IMR-90 (cell line): ENCODE results near the gene DIAPH2. TPM values are rescaled to one million over a fixed set of nuclear protein-coding genes. Genes with fewer than 3 reads are reported as not detected.

Experiments used
- ATAC-seq: fragments of 200-7000 bp; cut with Tn5 transposase; 2 replicates; pipeline ENCODE4 v1.9.1; 2020; ENCODE audit warnings: low read depth, mild to moderate bottlenecking, moderate library complexity
- BruUV-seq: library from RNA; stranded (reverse); fragments of 400-500 nt; replicated peaks from 2 replicates; lab custom pipeline; 2021; lab: Mats Ljungman, UMichigan
- CTCF ChIA-PET: fragments of 300-600 bp; formaldehyde crosslinking; extraction: SDS; loops from one replicate; lab custom pipeline; 2021; ENCODE audit warnings: antibody characterized with exemption; lab: Yijun Ruan, JAX
- POLR2A ChIA-PET: fragments of 300-600 bp; sonication (Branson Sonifier 250); formaldehyde crosslinking; loops from one replicate; lab custom pipeline; 2022; ENCODE audit warnings: antibody characterized with exemption; ENCODE audit not compliant: unreplicated experiment; lab: Charles Lee
- DNase-seq: peaks from one replicate; pipeline ENCODE4 v3.0.0; 2013
- H2AFZ ChIP-seq: replicated peaks from 2 replicates; pipeline ENCODE3; 2013; ENCODE audit warnings: low read length, mild to moderate bottlenecking; ENCODE audit not compliant: poor library complexity
- H2AK5ac ChIP-seq: 2 replicates; pipeline ENCODE4 v1.6.1; 2013; ENCODE audit warnings: low read depth, low read length, inconsistent platforms
- H2AK9ac ChIP-seq: replicated peaks from 2 replicates; pipeline ENCODE3; 2013; ENCODE audit warnings: mild to moderate bottlenecking, low read depth, low read length, moderate library complexity; ENCODE audit not compliant: poor library complexity
- H2BK120ac ChIP-seq: 2 replicates; pipeline ENCODE4 v1.6.1; 2013; ENCODE audit warnings: low read depth, low read length, inconsistent platforms
- H2BK15ac ChIP-seq: 3 replicates; pipeline ENCODE4 v1.6.1; 2013; ENCODE audit warnings: low read depth, low read length, inconsistent platforms
- H2BK20ac ChIP-seq: 2 replicates; pipeline ENCODE4 v1.6.1; 2013; ENCODE audit warnings: low read depth, mild to moderate bottlenecking, inconsistent platforms, low read length, moderate library complexity
- H2BK5ac ChIP-seq: 2 replicates; pipeline ENCODE4 v1.6.1; 2013; ENCODE audit warnings: mild to moderate bottlenecking, low read depth, low read length, inconsistent platforms; ENCODE audit not compliant: poor library complexity, severe bottlenecking
- H3K14ac ChIP-seq: replicated peaks from 2 replicates; pipeline ENCODE4 v1.6.1; 2013; ENCODE audit warnings: low read depth, low read length, inconsistent platforms
- H3K18ac ChIP-seq: 2 replicates; pipeline ENCODE4 v1.6.1; 2013; ENCODE audit warnings: low read depth, low read length, control low read depth
- H3K23ac ChIP-seq: 2 replicates; pipeline ENCODE4 v1.6.1; 2013; ENCODE audit warnings: low read depth, low read length, inconsistent platforms
- H3K27ac ChIP-seq: 2 replicates; pipeline ENCODE4 v1.5.1; 2013; ENCODE audit warnings: mild to moderate bottlenecking, control low read depth, low read length; ENCODE audit not compliant: insufficient read depth
- H3K27me3 ChIP-seq: 2 replicates; pipeline ENCODE4 v1.6.1; 2013; ENCODE audit warnings: low read length; ENCODE audit not compliant: control insufficient read depth, insufficient read depth
- H3K36me3 ChIP-seq: 2 replicates; pipeline ENCODE4 v1.6.1; 2013; ENCODE audit warnings: low read length, mixed read lengths; ENCODE audit not compliant: control insufficient read depth, insufficient read depth
- H3K4ac ChIP-seq: 2 replicates; pipeline ENCODE4 v1.6.1; 2013; ENCODE audit warnings: low read depth, low read length, inconsistent platforms
- H3K4me1 ChIP-seq: 2 replicates; pipeline ENCODE4 v1.6.1; 2013; ENCODE audit warnings: low read length, mixed read lengths; ENCODE audit not compliant: control insufficient read depth, insufficient read depth
- H3K4me2 ChIP-seq: 2 replicates; pipeline ENCODE4 v1.6.1; 2013; ENCODE audit warnings: low read depth, mild to moderate bottlenecking, control low read depth, low read length, moderate library complexity
- H3K4me3 ChIP-seq: 2 replicates; pipeline ENCODE4 v1.5.1; 2013; ENCODE audit warnings: low read depth, mild to moderate bottlenecking, control low read depth, low read length, moderate library complexity; ENCODE audit not compliant: insufficient read depth
- H3K56ac ChIP-seq: 2 replicates; pipeline ENCODE4 v1.6.1; 2013; ENCODE audit warnings: low read length, inconsistent platforms; ENCODE audit not compliant: insufficient read depth; ENCODE audit errors: extremely low read depth
- H3K79me1 ChIP-seq, 2 experiments: 2 replicates each; pipeline ENCODE4 v1.6.1; 2013; ENCODE audit warnings: low read length in 2 of 2, inconsistent platforms in 1 of 2, low read depth in 1 of 2
- H3K9ac ChIP-seq: 2 replicates; pipeline ENCODE4 v1.6.1; 2013; ENCODE audit warnings: low read depth, low read length, control low read depth
- H3K9me1 ChIP-seq: 2 replicates; pipeline ENCODE4 v1.6.1; 2013; ENCODE audit warnings: low read length, inconsistent platforms; ENCODE audit not compliant: insufficient read depth
- H3K9me3 ChIP-seq: 2 replicates; pipeline ENCODE4 v1.6.1; 2013; ENCODE audit warnings: low read length; ENCODE audit not compliant: control insufficient read depth, insufficient read depth
- H4K20me1 ChIP-seq: 2 replicates; pipeline ENCODE4 v1.6.1; 2013; ENCODE audit warnings: low read length, inconsistent platforms; ENCODE audit not compliant: insufficient read depth
- H4K5ac ChIP-seq: 2 replicates; pipeline ENCODE4 v1.6.1; 2013; ENCODE audit warnings: mild to moderate bottlenecking, low read depth, low read length, control low read depth
- H4K8ac ChIP-seq, 2 experiments: 2 replicates each; pipeline ENCODE4 v1.6.1; 2013; ENCODE audit warnings: low read depth in 2 of 2, low read length in 2 of 2, control low read depth in 1 of 2, inconsistent platforms in 1 of 2
- H4K91ac ChIP-seq: 2 replicates; pipeline ENCODE4 v1.6.1; 2013; ENCODE audit warnings: low read depth, low read length, inconsistent platforms; ENCODE audit not compliant: insufficient read depth
- CEBPB ChIP-seq: IDR thresholded peaks from 2 replicates; pipeline ENCODE4 v1.6.1; 2012; ENCODE audit warnings: low read depth, low read length, improper control_type of control experiment
- FOS ChIP-seq: fragments of 150-350 bp; IDR thresholded peaks from 2 replicates; pipeline ENCODE4 v1.6.1; 2016; ENCODE audit warnings: low read depth, low read length
- MAZ ChIP-seq: IDR thresholded peaks from 2 replicates; pipeline ENCODE4 v1.6.1; 2012; ENCODE audit warnings: low read depth, mild to moderate bottlenecking, low read length, improper control_type of control experiment, moderate library complexity, borderline replicate concordance
- MXI1 ChIP-seq: IDR thresholded peaks from 2 replicates; pipeline ENCODE4 v1.6.1; 2012; ENCODE audit warnings: low read depth, mild to moderate bottlenecking, low read length, moderate library complexity, borderline replicate concordance
- NFE2L2 ChIP-seq: fragments of 150-350 bp; IDR thresholded peaks from 2 replicates; pipeline ENCODE4 v1.6.1; 2016; ENCODE audit warnings: low read depth, mild to moderate bottlenecking, low read length
- RAD21 ChIP-seq: IDR thresholded peaks from 2 replicates; pipeline ENCODE4 v1.6.1; 2012; ENCODE audit warnings: low read length, improper control_type of control experiment
- RFX5 ChIP-seq: IDR thresholded peaks from 2 replicates; pipeline ENCODE4 v1.8.0; 2012; ENCODE audit warnings: low read depth, mild to moderate bottlenecking, low read length, moderate library complexity
- SMC3 ChIP-seq: fragments of 150-350 bp; IDR thresholded peaks from 2 replicates; pipeline ENCODE4 v1.6.1; 2016; ENCODE audit warnings: low read depth, mild to moderate bottlenecking, antibody characterized with exemption, low read length, moderate library complexity
- WGBS, 2 experiments: methylation state at CpG; one replicate each; pipeline versions ENCODE4 v1.1.5 to v1.1.7; 2013; ENCODE audit warnings: missing lambda C conversion rate in 2 of 2; ENCODE audit not compliant: insufficient read length in 1 of 2; ENCODE audit errors: extremely low coverage in 2 of 2; 5-methylcytosine and 5-hydroxymethylcytosine counted together
- dilution Hi-C: fragments of 300-500 bp; cut with HindIII; formaldehyde crosslinking; loops from one replicate; pipeline ENCODE4 v1.14.3; 2018; ENCODE audit warnings: low sequenced_read_pairs; ENCODE audit not compliant: unreplicated experiment
- in situ Hi-C: fragments of 300-500 bp; cut with MboI; formaldehyde crosslinking; loops from 3 replicates; pipeline ENCODE4 v1.14.3; 2019; ENCODE audit warnings: low sequenced_read_pairs, inconsistent platforms, mixed read lengths
- intact Hi-C: fragments of 100-400 bp; cut with micrococcal nuclease; formaldehyde crosslinking; loops from 2 replicates; pipeline ENCODE4 v1.10.0; 2022
- polyA plus RNA-seq, 3 experiments: library from polyadenylated mRNA; depleted of rRNA; stranded (reverse); fragments of >200 nt; gene quantifications; 2 replicates each; pipeline ENCODE4 v1.2.3, GENCODE V29; 2012; ENCODE audit warnings: low replicate concordance in 1 of 3
- total RNA-seq: library from RNA; depleted of rRNA; stranded (reverse); fragments of >200 nt; gene quantifications from 2 replicates; pipeline ENCODE4 v1.2.3, GENCODE V29; 2012

The DIAPH2 gene
- total and polyA plus RNA-seq, 2 of the 4 experiments (the other 2 are of a cell fraction) = 3.6 to 19.9 TPM

- Histone ChIP-seq H2BK5ac (no peak overlapping the region), H4K91ac (no peak overlapping the region), H2BK120ac (no peak overlapping the region), H2BK20ac (no peak overlapping the region), H4K8ac (no peak overlapping the region), H3K9me1 (no peaks in the 10 kb centered on the region), H3K56ac (no peak overlapping the region), H2BK15ac (no peak overlapping the region), H3K14ac (no peak overlapping the region), H4K20me1 (no peaks in the 10 kb centered on the region), H3K4me2 (no peak overlapping the region), H3K79me1 (no peaks in the 10 kb centered on the region), H3K23ac (no peak overlapping the region), H3K9ac (no peak overlapping the region), H3K4ac (no peak overlapping the region), H2AK9ac (no peak overlapping the region), H3K4me3 (no peak overlapping the region), H3K27me3 (no peaks in the 10 kb centered on the region), H4K5ac (no peak overlapping the region), H3K27ac (no peak overlapping the region), H3K18ac (no peak overlapping the region), H3K36me3 (no peaks in the 10 kb centered on the region), H3K4me1 (no peaks in the 10 kb centered on the region), H2AK5ac (no peak overlapping the region), H3K9me3 (no peaks in the 10 kb centered on the region), H2AFZ (no peak overlapping the region)
- no TSS peak for BruUV-seq
- intact Hi-C loops = no loop called here
- DNase-seq = no peak
- ChIA-PET POLR2A (no interaction called here), CTCF (no interaction called here)
- no peak for ATAC-seq
- dilution Hi-C loops = no loop called here
- TF ChIP-seq MXI1 (no peak), RAD21 (no peak), RFX5 (no peak), MAZ (no peak), CEBPB (no peak), FOS (no peak), NFE2L2 (no peak), SMC3 (no peak)
- in situ Hi-C loops = no loop called here
- 79% methylated on average over 2 of the region's 12 CpGs; no CpG with 5 or more reads in 1 of the 2 experiments for WGBS, 2 experiments
Measured at GRCh38 chrX:97119474-97120109, 434.9 kb downstream of the DIAPH2 start.
